Measurements from ENCODE around the gene COPG2. TPM values are rescaled to one million over a fixed set of nuclear protein-coding genes. Genes with fewer than 3 reads are reported as not detected.

Gene COPG2
- total and polyA plus RNA-seq, 2 of the 13 experiments (the other 11 are each of a cell fraction or from before 2014, with no cell fraction given): 14.1 to 17.7 TPM

DNA sequence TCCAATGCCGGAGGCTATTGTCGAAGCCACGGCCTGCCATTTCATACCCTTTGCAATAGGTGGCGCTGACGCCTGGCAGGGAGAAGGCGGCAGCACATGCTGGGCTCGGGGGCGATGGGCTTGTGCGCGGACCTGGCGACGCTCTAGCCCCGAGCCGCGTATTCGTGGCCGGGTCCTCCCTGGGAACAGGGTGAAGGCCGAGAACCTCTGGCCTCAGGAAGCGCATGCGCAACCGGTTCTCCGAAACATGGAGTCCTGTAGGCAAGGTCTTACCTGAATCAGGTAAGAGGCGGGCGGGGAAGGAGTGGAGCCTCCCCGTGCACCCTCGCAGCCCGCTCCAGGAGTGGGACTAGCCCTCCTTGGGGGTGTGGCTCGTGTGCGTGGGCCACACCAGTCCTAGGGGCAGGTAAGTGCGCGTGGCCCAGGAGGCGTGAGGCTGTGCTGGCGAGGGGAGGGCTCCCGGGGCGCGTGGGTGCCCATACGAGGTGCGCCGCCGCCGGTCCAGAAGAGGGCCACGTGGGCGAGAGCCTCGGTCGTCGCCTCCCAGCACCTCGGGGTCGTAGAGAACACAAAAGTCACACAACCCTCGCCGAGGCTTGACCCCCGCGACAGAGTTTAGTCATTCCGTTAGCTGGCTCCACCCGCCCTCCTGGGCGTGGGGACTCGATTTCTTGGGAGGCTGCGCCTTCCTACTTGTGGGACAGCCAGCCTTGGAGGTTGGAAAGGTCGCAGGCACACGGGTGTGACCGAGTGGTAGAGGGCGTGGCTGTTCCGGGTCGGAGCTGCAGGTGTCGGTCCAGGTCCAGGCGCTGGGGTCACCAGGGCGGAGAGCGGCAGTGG is 182.2 kb downstream of the COPG2 start (continued):
- TF ChIP-seq, protein P1, sequence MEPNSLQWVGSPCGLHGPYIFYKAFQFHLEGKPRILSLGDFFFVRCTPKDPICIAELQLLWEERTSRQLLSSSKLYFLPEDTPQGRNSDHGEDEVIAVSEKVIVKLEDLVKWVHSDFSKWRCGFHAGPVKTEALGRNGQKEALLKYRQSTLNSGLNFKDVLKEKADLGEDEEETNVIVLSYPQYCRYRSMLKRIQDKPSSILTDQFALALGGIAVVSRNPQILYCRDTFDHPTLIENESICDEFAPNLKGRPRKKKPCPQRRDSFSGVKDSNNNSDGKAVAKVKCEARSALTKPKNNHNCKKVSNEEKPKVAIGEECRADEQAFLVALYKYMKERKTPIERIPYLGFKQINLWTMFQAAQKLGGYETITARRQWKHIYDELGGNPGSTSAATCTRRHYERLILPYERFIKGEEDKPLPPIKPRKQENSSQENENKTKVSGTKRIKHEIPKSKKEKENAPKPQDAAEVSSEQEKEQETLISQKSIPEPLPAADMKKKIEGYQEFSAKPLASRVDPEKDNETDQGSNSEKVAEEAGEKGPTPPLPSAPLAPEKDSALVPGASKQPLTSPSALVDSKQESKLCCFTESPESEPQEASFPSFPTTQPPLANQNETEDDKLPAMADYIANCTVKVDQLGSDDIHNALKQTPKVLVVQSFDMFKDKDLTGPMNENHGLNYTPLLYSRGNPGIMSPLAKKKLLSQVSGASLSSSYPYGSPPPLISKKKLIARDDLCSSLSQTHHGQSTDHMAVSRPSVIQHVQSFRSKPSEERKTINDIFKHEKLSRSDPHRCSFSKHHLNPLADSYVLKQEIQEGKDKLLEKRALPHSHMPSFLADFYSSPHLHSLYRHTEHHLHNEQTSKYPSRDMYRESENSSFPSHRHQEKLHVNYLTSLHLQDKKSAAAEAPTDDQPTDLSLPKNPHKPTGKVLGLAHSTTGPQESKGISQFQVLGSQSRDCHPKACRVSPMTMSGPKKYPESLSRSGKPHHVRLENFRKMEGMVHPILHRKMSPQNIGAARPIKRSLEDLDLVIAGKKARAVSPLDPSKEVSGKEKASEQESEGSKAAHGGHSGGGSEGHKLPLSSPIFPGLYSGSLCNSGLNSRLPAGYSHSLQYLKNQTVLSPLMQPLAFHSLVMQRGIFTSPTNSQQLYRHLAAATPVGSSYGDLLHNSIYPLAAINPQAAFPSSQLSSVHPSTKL (CRISPR knock-in tag; IDR thresholded peaks at IDR 0.05): peak; percentile 62
- TF ChIP-seq PITX1 (CRISPR knock-in tag; IDR thresholded peaks at IDR 0.05) (peak; percentile 79), ZNF331 (CRISPR knock-in tag; IDR thresholded peaks at IDR 0.05) (peak; percentile 89), ZNF292 (CRISPR knock-in tag; IDR thresholded peaks at IDR 0.05; ENCODE audit: borderline replicate concordance, low read depth) (no peak), SRSF4 (IDR thresholded peaks at IDR 0.05; ENCODE audit: low read depth, low read length, poor library complexity, severe bottlenecking) (no peak)
- TF ChIP-seq, protein P2, sequence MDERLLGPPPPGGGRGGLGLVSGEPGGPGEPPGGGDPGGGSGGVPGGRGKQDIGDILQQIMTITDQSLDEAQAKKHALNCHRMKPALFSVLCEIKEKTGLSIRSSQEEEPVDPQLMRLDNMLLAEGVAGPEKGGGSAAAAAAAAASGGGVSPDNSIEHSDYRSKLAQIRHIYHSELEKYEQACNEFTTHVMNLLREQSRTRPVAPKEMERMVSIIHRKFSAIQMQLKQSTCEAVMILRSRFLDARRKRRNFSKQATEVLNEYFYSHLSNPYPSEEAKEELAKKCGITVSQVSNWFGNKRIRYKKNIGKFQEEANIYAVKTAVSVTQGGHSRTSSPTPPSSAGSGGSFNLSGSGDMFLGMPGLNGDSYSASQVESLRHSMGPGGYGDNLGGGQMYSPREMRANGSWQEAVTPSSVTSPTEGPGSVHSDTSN (CRISPR knock-in tag; IDR thresholded peaks at IDR 0.05): no peak
- TF ChIP-seq, protein P3, sequence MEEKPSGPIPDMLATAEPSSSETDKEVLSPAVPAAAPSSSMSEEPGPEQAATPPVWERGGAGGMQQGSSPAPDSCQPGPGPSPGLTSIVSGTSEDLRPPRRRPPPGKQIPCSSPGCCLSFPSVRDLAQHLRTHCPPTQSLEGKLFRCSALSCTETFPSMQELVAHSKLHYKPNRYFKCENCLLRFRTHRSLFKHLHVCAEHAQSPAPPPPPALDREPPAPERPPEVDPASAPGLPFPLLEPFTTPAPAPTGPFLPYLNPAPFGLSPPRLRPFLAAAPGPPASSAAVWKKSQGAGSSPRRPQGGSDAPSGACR (CRISPR knock-in tag; IDR thresholded peaks at IDR 0.05): no peak
- TF ChIP-seq, protein P4, sequence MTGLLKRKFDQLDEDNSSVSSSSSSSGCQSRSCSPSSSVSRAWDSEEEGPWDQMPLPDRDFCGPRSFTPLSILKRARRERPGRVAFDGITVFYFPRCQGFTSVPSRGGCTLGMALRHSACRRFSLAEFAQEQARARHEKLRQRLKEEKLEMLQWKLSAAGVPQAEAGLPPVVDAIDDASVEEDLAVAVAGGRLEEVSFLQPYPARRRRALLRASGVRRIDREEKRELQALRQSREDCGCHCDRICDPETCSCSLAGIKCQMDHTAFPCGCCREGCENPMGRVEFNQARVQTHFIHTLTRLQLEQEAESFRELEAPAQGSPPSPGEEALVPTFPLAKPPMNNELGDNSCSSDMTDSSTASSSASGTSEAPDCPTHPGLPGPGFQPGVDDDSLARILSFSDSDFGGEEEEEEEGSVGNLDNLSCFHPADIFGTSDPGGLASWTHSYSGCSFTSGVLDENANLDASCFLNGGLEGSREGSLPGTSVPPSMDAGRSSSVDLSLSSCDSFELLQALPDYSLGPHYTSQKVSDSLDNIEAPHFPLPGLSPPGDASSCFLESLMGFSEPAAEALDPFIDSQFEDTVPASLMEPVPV (CRISPR knock-in tag; IDR thresholded peaks at IDR 0.05): peak; percentile 94
- TF ChIP-seq, protein P5, sequence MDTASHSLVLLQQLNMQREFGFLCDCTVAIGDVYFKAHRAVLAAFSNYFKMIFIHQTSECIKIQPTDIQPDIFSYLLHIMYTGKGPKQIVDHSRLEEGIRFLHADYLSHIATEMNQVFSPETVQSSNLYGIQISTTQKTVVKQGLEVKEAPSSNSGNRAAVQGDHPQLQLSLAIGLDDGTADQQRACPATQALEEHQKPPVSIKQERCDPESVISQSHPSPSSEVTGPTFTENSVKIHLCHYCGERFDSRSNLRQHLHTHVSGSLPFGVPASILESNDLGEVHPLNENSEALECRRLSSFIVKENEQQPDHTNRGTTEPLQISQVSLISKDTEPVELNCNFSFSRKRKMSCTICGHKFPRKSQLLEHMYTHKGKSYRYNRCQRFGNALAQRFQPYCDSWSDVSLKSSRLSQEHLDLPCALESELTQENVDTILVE (CRISPR knock-in tag; IDR thresholded peaks at IDR 0.05): no peak
- TF ChIP-seq, protein P6, sequence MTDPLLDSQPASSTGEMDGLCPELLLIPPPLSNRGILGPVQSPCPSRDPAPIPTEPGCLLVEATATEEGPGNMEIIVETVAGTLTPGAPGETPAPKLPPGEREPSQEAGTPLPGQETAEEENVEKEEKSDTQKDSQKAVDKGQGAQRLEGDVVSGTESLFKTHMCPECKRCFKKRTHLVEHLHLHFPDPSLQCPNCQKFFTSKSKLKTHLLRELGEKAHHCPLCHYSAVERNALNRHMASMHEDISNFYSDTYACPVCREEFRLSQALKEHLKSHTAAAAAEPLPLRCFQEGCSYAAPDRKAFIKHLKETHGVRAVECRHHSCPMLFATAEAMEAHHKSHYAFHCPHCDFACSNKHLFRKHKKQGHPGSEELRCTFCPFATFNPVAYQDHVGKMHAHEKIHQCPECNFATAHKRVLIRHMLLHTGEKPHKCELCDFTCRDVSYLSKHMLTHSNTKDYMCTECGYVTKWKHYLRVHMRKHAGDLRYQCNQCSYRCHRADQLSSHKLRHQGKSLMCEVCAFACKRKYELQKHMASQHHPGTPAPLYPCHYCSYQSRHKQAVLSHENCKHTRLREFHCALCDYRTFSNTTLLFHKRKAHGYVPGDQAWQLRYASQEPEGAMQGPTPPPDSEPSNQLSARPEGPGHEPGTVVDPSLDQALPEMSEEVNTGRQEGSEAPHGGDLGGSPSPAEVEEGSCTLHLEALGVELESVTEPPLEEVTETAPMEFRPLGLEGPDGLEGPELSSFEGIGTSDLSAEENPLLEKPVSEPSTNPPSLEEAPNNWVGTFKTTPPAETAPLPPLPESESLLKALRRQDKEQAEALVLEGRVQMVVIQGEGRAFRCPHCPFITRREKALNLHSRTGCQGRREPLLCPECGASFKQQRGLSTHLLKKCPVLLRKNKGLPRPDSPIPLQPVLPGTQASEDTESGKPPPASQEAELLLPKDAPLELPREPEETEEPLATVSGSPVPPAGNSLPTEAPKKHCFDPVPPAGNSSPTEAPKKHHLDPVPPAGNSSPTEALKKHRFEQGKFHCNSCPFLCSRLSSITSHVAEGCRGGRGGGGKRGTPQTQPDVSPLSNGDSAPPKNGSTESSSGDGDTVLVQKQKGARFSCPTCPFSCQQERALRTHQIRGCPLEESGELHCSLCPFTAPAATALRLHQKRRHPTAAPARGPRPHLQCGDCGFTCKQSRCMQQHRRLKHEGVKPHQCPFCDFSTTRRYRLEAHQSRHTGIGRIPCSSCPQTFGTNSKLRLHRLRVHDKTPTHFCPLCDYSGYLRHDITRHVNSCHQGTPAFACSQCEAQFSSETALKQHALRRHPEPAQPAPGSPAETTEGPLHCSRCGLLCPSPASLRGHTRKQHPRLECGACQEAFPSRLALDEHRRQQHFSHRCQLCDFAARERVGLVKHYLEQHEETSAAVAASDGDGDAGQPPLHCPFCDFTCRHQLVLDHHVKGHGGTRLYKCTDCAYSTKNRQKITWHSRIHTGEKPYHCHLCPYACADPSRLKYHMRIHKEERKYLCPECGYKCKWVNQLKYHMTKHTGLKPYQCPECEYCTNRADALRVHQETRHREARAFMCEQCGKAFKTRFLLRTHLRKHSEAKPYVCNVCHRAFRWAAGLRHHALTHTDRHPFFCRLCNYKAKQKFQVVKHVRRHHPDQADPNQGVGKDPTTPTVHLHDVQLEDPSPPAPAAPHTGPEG (CRISPR knock-in tag; IDR thresholded peaks at IDR 0.05): peak; percentile 80
- TF ChIP-seq, protein P7, sequence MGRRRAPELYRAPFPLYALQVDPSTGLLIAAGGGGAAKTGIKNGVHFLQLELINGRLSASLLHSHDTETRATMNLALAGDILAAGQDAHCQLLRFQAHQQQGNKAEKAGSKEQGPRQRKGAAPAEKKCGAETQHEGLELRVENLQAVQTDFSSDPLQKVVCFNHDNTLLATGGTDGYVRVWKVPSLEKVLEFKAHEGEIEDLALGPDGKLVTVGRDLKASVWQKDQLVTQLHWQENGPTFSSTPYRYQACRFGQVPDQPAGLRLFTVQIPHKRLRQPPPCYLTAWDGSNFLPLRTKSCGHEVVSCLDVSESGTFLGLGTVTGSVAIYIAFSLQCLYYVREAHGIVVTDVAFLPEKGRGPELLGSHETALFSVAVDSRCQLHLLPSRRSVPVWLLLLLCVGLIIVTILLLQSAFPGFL (CRISPR knock-in tag; IDR thresholded peaks at IDR 0.05): no peak
